ENCODE data around the gene TBCE. TPM values are rescaled to one million over a fixed set of nuclear protein-coding genes. Genes with fewer than 3 reads are reported as not detected.

Gene TBCE
- total and polyA plus RNA-seq, 9 of the 15 experiments (the other 6 are each of a cell fraction or from before 2014, with no cell fraction given) = 52.6 to 92.1 (median 82.1) TPM

GRCh38 chr1:235328271-235329138 is 38.7 kb upstream of the TBCE start, which contains the start of gene GGPS1 (continued):
- peak; percentile 69; the same call in 1 of the 2 replicates for TF ChIP-seq KLF6 (CRISPR knock-in tag; IDR thresholded peaks at IDR 0.05; ENCODE audit: borderline replicate concordance)
- no peak; the same call in 1 of the 2 replicates for TF ChIP-seq ARID4B (CRISPR knock-in tag; IDR thresholded peaks at IDR 0.05)
- peak; percentile 43; the same call in 1 of the 2 replicates for TF ChIP-seq THAP12 (CRISPR knock-in tag; IDR thresholded peaks at IDR 0.05)
- peak in 1 of 2 experiments; percentile 87; a peak in 2 of 4 replicates for TF ChIP-seq HDAC1 (IDR thresholded peaks at IDR 0.05)
- peak in 1 of 2 experiments; percentile 11 for TF ChIP-seq E2F6 (IDR thresholded peaks at IDR 0.05; ENCODE audit: borderline replicate concordance in 1 of 2, extremely low read depth in 1 of 2, insufficient read depth in 1 of 2, insufficient read length in 1 of 2, low read depth in 1 of 2, low read length in 1 of 2, poor library complexity in 1 of 2, severe bottlenecking in 1 of 2)
- TF ChIP-seq MAX (CRISPR knock-in tag; IDR thresholded peaks at IDR 0.05) = no peak
- no peak; the same call in 1 of the 2 replicates for TF ChIP-seq ZBTB7A (IDR thresholded peaks at IDR 0.05; ENCODE audit: borderline replicate concordance, control insufficient read depth, low read depth, low read length)
- no peak for TF ChIP-seq NR3C1 (CRISPR knock-in tag; IDR thresholded peaks at IDR 0.05)
- TF ChIP-seq FOXM1 (IDR thresholded peaks at IDR 0.05; ENCODE audit: low read depth) = peak; percentile 80
- TF ChIP-seq FOXM1 (CRISPR knock-in tag; IDR thresholded peaks at IDR 0.05; ENCODE audit: low read depth) = no peak
- peak; percentile 99 for TF ChIP-seq SUPT5H (IDR thresholded peaks at IDR 0.05)
- TF ChIP-seq ASH1L (IDR thresholded peaks at IDR 0.05; ENCODE audit: borderline replicate concordance, low read depth, partially characterized antibody) = peak; percentile 94
- peak; percentile 19; the same call in 1 of the 2 replicates for TF ChIP-seq ZFX (CRISPR knock-in tag; IDR thresholded peaks at IDR 0.05)
- peak; percentile 95 for TF ChIP-seq PKNOX1 (IDR thresholded peaks at IDR 0.05)
- TF ChIP-seq GATA2 (CRISPR knock-in tag; IDR thresholded peaks at IDR 0.05) = no peak
- peak; percentile 94 for TF ChIP-seq ZSCAN29 (IDR thresholded peaks at IDR 0.05)
- TF ChIP-seq ZNF76 (CRISPR knock-in tag; IDR thresholded peaks at IDR 0.05; ENCODE audit: borderline replicate concordance) = no peak; the same call in 1 of the 2 replicates
